GM18858 (cell line): ENCODE data around the gene SDR39U1.

Experiments used
- ATAC-seq: cut with Tn5 transposase; IDR thresholded peaks from one replicate; pipeline ENCODE4 v1.9.1; 2021; ENCODE audit not compliant: unreplicated experiment

Gene SDR39U1

GRCh38 chr14:24392325-24393091 is 50.1 kb downstream of the SDR39U1 start:
- no peak for ATAC-seq

GRCh38 chr14:24390701-24391468 is 51.7 kb downstream of the SDR39U1 start:
- no peak for ATAC-seq
